ENCODE results near the gene KCTD5. TPM values are rescaled to one million over a fixed set of nuclear protein-coding genes. Genes with fewer than 3 reads are reported as not detected.

Gene KCTD5
- total and polyA plus RNA-seq, 2 of the 8 experiments (the other 6 are each of a cell fraction or from before 2014, with no cell fraction given), result 26.6 to 31.8 TPM

DNA sequence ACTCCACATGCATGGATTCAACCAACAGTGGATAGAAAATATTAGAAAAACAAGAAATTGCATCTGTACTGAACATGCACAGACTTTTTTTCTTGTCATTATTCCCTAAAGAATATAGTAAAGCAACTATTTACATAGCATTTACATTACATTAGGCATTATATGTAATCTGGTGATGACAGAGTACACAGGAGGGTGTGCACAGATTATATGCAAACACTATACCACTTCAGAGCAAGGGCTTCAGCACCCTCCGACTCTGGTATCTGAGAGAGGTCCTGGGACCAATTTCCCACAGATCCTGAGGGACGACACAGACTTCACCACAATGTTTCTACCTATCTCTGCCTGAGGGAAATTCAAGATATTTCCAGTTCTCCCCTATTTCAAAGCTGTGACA is 25.3 kb upstream of the KCTD5 start:
- Histone ChIP-seq H3K18ac (ENCODE audit: extremely low read depth, low read length) (no peak overlapping the region), H2BK5ac (ENCODE audit: low read depth, low read length) (no peak overlapping the region), H3K27ac (ENCODE audit: low read depth, low read length) (no peak overlapping the region), H3K27me3 (replicated peaks in 1 of 4; ENCODE audit: control insufficient read depth in 3 of 4, extremely low read depth in 1 of 4, insufficient read depth in 3 of 4, low read length in 3 of 4) (no peaks in the 10 kb centered on the region; a peak in 1 of 7 replicates), H3K23me2 (ENCODE audit: low read depth, low read length) (no peaks in the 10 kb centered on the region), H3K56ac (replicated peaks; ENCODE audit: insufficient read length, low read depth, low read length) (no peak overlapping the region), H4K5ac (ENCODE audit: insufficient read length, low read depth, low read length) (no peak overlapping the region), H3K14ac (ENCODE audit: insufficient read length) (no peak overlapping the region), H2BK20ac (ENCODE audit: low read length) (no peak overlapping the region), H3K9me3 (ENCODE audit: insufficient read depth in 2 of 2, low read depth in 1 of 2, low read length in 1 of 2) (no peaks in the 10 kb centered on the region; a peak in 1 of 4 replicates), H3K79me2 (ENCODE audit: control insufficient read depth in 1 of 2, insufficient read depth in 2 of 2, low read length in 2 of 2) (no peaks in the 10 kb centered on the region), H3K36me3 (ENCODE audit: control insufficient read depth in 2 of 4, insufficient read depth in 4 of 4, low read length in 3 of 4) (no peaks in the 10 kb centered on the region), H3K9ac (replicated peaks in 1 of 4; ENCODE audit: extremely low read depth in 1 of 4, low read depth in 3 of 4, low read length in 3 of 4) (no peak overlapping the region), H4K91ac (replicated peaks; ENCODE audit: insufficient read length, low read length) (no peak overlapping the region), H2BK120ac (replicated peaks; ENCODE audit: low read depth, low read length) (no peak overlapping the region), H3K4me3 (ENCODE audit: extremely low read depth in 1 of 4, insufficient read depth in 2 of 4, low read depth in 3 of 4, low read length in 4 of 4) (no peak overlapping the region), H2BK12ac (ENCODE audit: low read depth, low read length) (no peak overlapping the region), H2BK15ac (ENCODE audit: low read length) (no peak overlapping the region), H4K20me1 (replicated peaks in 1 of 2; ENCODE audit: control insufficient read depth in 1 of 2, insufficient read depth in 2 of 2, low read length in 2 of 2) (no peaks in the 10 kb centered on the region), H4K8ac (ENCODE audit: extremely low read depth, insufficient read depth, low read length) (no peak overlapping the region), H2AK5ac (ENCODE audit: low read depth, low read length) (no peak overlapping the region), H3K4me2 (ENCODE audit: insufficient read depth in 1 of 2, low read depth in 2 of 2, low read length in 2 of 2) (no peak overlapping the region), H3K23ac (ENCODE audit: insufficient read length) (no peak overlapping the region), H2AFZ (ENCODE audit: low read length) (no peak overlapping the region), H3K4me1 (replicated peaks in 1 of 4; ENCODE audit: control insufficient read depth in 3 of 4, insufficient read depth in 4 of 4, low read length in 3 of 4) (no peaks in the 10 kb centered on the region), H3K79me1 (ENCODE audit: low read depth, low read length) (no peaks in the 10 kb centered on the region), H3K4ac (replicated peaks; ENCODE audit: insufficient read length, low read depth, low read length) (no peak overlapping the region)
- FAIRE-seq, result no peak
- POLR2A ChIA-PET (ENCODE audit: partially characterized antibody), result no interaction called here
- 87% methylated on average over 2 of the region's 2 CpGs; no CpG with 5 or more reads in 1 of the 2 experiments for WGBS, 2 experiments (ENCODE audit: extremely low coverage in 1 of 2, insufficient coverage in 1 of 2, insufficient read length in 1 of 2, insufficient replicate concordance in 2 of 2, low coverage in 1 of 2, low lambda C conversion rate in 2 of 2, missing lambda C conversion rate in 1 of 2)
- DNase-seq (ENCODE audit: low read depth in 1 of 2, low spot score in 2 of 2), result no peak
- TF ChIP-seq RFX5 (IDR thresholded peaks at IDR 0.05; ENCODE audit: borderline replicate concordance, low read depth, low read length) (no peak), RXRA (IDR thresholded peaks at IDR 0.05; ENCODE audit: insufficient read depth, low read depth, low read length) (no peak), GTF2F1 (IDR thresholded peaks at IDR 0.05; ENCODE audit: borderline replicate concordance, low read depth, low read length) (no peak), SIN3A (conservative IDR thresholded peaks at IDR 0.05 in 1 of 2, IDR thresholded peaks at IDR 0.05 in 1 of 2; ENCODE audit: low read depth in 1 of 2, low read length in 2 of 2) (no peak)
- TF ChIP-seq, protein P1, sequence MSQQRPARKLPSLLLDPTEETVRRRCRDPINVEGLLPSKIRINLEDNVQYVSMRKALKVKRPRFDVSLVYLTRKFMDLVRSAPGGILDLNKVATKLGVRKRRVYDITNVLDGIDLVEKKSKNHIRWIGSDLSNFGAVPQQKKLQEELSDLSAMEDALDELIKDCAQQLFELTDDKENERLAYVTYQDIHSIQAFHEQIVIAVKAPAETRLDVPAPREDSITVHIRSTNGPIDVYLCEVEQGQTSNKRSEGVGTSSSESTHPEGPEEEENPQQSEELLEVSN (IDR thresholded peaks at IDR 0.05), result no peak
- CTCF ChIA-PET (ENCODE audit: partially characterized antibody), result no interaction called here
